ENCODE results near the gene ZNF441. TPM values are rescaled to one million over a fixed set of nuclear protein-coding genes. Genes with fewer than 3 reads are reported as not detected.

ZNF441 gene
- polyA plus RNA-seq, 1 donor from 2014 or later = 138 TPM

GRCh38 chr19:11722414-11722813 lies 44.4 kb upstream of the ZNF441 start:
- no peak overlapping the region for H2AFZ ChIP-seq (ENCODE audit: low read depth, low read length)
- TF ChIP-seq TAF1 (IDR thresholded peaks at IDR 0.05; ENCODE audit: low read depth) = no peak
- TF ChIP-seq, protein P1, sequence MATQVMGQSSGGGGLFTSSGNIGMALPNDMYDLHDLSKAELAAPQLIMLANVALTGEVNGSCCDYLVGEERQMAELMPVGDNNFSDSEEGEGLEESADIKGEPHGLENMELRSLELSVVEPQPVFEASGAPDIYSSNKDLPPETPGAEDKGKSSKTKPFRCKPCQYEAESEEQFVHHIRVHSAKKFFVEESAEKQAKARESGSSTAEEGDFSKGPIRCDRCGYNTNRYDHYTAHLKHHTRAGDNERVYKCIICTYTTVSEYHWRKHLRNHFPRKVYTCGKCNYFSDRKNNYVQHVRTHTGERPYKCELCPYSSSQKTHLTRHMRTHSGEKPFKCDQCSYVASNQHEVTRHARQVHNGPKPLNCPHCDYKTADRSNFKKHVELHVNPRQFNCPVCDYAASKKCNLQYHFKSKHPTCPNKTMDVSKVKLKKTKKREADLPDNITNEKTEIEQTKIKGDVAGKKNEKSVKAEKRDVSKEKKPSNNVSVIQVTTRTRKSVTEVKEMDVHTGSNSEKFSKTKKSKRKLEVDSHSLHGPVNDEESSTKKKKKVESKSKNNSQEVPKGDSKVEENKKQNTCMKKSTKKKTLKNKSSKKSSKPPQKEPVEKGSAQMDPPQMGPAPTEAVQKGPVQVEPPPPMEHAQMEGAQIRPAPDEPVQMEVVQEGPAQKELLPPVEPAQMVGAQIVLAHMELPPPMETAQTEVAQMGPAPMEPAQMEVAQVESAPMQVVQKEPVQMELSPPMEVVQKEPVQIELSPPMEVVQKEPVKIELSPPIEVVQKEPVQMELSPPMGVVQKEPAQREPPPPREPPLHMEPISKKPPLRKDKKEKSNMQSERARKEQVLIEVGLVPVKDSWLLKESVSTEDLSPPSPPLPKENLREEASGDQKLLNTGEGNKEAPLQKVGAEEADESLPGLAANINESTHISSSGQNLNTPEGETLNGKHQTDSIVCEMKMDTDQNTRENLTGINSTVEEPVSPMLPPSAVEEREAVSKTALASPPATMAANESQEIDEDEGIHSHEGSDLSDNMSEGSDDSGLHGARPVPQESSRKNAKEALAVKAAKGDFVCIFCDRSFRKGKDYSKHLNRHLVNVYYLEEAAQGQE (IDR thresholded peaks at IDR 0.05; ENCODE audit: borderline replicate concordance) = no peak
- H3K4me3 ChIP-seq (ENCODE audit: low read length) = no peak overlapping the region
- peaks cover 34% of the 10 kb centered on the region for H3K36me3 ChIP-seq (ENCODE audit: insufficient read depth, low read length)
- H3K27me3 ChIP-seq (ENCODE audit: insufficient read depth, low read depth, low read length) = no peaks in the 10 kb centered on the region
- H3K9me3 ChIP-seq (ENCODE audit: low read length) = peaks cover 15% of the 10 kb centered on the region
- no peak overlapping the region for H3K9ac ChIP-seq (ENCODE audit: low read length)
- no peak overlapping the region for H3K27ac ChIP-seq (ENCODE audit: low read length)
- no peak overlapping the region for H3K4me2 ChIP-seq (ENCODE audit: low read length)
- H3K79me2 ChIP-seq (replicated peaks; ENCODE audit: insufficient read depth, low read length) = no peaks in the 10 kb centered on the region
- H3F3A ChIP-seq (ENCODE audit: insufficient read depth, low read length, poor library complexity, severe bottlenecking) = no peaks in the 10 kb centered on the region
- H3K9me2 ChIP-seq (ENCODE audit: insufficient read depth, low read length) = no peaks in the 10 kb centered on the region
- no peaks in the 10 kb centered on the region for H4K20me1 ChIP-seq (ENCODE audit: insufficient read depth)

- H2AFZ ChIP-seq (ENCODE audit: low read depth, low read length) = no peak overlapping the region
- H3K4me3 ChIP-seq (ENCODE audit: low read length) = no peak overlapping the region
- H3K36me3 ChIP-seq (ENCODE audit: insufficient read depth, low read length) = peaks cover 9% of the 10 kb centered on the region
- H3K27ac ChIP-seq (ENCODE audit: low read length) = no peak overlapping the region
- H3K27me3 ChIP-seq (ENCODE audit: insufficient read depth, low read depth, low read length) = no peaks in the 10 kb centered on the region
- no peaks in the 10 kb centered on the region for H4K20me1 ChIP-seq (ENCODE audit: insufficient read depth)
- no peaks in the 10 kb centered on the region for H3K9me2 ChIP-seq (ENCODE audit: insufficient read depth, low read length)
- H3K9ac ChIP-seq (ENCODE audit: low read length) = no peak overlapping the region
- H3F3A ChIP-seq (ENCODE audit: insufficient read depth, low read length, poor library complexity, severe bottlenecking) = no peaks in the 10 kb centered on the region
- TF ChIP-seq MXI1 (conservative IDR thresholded peaks at IDR 0.05; ENCODE audit: poor library complexity, severe bottlenecking) (no peak), EP300 (conservative IDR thresholded peaks at IDR 0.05; ENCODE audit: poor library complexity, severe bottlenecking) (no peak), TAF1 (IDR thresholded peaks at IDR 0.05; ENCODE audit: low read depth) (no peak)
- H3K9me3 ChIP-seq (ENCODE audit: low read length) = no peaks in the 10 kb centered on the region
- H3K4me2 ChIP-seq (ENCODE audit: low read length) = no peak overlapping the region
- H3K79me2 ChIP-seq (replicated peaks; ENCODE audit: insufficient read depth, low read length) = peaks cover 4% of the 10 kb centered on the region
Measured at GRCh38 chr19:11729586-11729985, 37.2 kb upstream of the ZNF441 start.

GRCh38 chr19:11735375-11735774 lies 31.4 kb upstream of the ZNF441 start:
- Histone ChIP-seq H2AFZ (ENCODE audit: low read depth, low read length) (no peak overlapping the region), H3K9me2 (ENCODE audit: insufficient read depth, low read length) (no peaks in the 10 kb centered on the region), H3K9me3 (ENCODE audit: low read length) (no peaks in the 10 kb centered on the region), H3K27me3 (ENCODE audit: insufficient read depth, low read depth, low read length) (no peaks in the 10 kb centered on the region), H3K9ac (ENCODE audit: low read length) (no peak overlapping the region), H3K4me2 (ENCODE audit: low read length) (no peak overlapping the region), H3F3A (ENCODE audit: insufficient read depth, low read length, poor library complexity, severe bottlenecking) (no peaks in the 10 kb centered on the region), H4K20me1 (ENCODE audit: insufficient read depth) (no peaks in the 10 kb centered on the region), H3K4me3 (ENCODE audit: low read length) (no peak overlapping the region), H3K79me2 (replicated peaks; ENCODE audit: insufficient read depth, low read length) (peaks cover 9% of the 10 kb centered on the region), H3K36me3 (ENCODE audit: insufficient read depth, low read length) (no peaks in the 10 kb centered on the region), H3K27ac (ENCODE audit: low read length) (no peak overlapping the region)
- TF ChIP-seq POLR2AphosphoS5 (IDR thresholded peaks at IDR 0.05) = no peak
- TF ChIP-seq MXI1 (conservative IDR thresholded peaks at IDR 0.05; ENCODE audit: poor library complexity, severe bottlenecking) = no peak

GRCh38 chr19:11736696-11737095 lies 30.1 kb upstream of the ZNF441 start:
- Histone ChIP-seq H3K9me2 (ENCODE audit: insufficient read depth, low read length) (no peaks in the 10 kb centered on the region), H3K9me3 (ENCODE audit: low read length) (no peaks in the 10 kb centered on the region), H3K79me2 (replicated peaks; ENCODE audit: insufficient read depth, low read length) (peaks cover 7% of the 10 kb centered on the region), H3K27me3 (ENCODE audit: insufficient read depth, low read depth, low read length) (no peaks in the 10 kb centered on the region), H3K36me3 (ENCODE audit: insufficient read depth, low read length) (no peaks in the 10 kb centered on the region), H3F3A (ENCODE audit: insufficient read depth, low read length, poor library complexity, severe bottlenecking) (no peaks in the 10 kb centered on the region), H4K20me1 (ENCODE audit: insufficient read depth) (no peaks in the 10 kb centered on the region), H3K4me2 (ENCODE audit: low read length) (no peak overlapping the region), H3K4me3 (ENCODE audit: low read length) (peak overlapping the region; percentile 89), H2AFZ (ENCODE audit: low read depth, low read length) (no peak overlapping the region), H3K9ac (ENCODE audit: low read length) (no peak overlapping the region), H3K27ac (ENCODE audit: low read length) (no peak overlapping the region)
- TF ChIP-seq TAF1 (IDR thresholded peaks at IDR 0.05; ENCODE audit: low read depth) = no peak
- TF ChIP-seq, protein P1 (IDR thresholded peaks at IDR 0.05; ENCODE audit: borderline replicate concordance) = no peak
- TF ChIP-seq EZH2 (IDR thresholded peaks at IDR 0.05; ENCODE audit: borderline replicate concordance, insufficient read depth, low read length, poor library complexity, severe bottlenecking) = no peak
- TF ChIP-seq CTCF (IDR thresholded peaks at IDR 0.05; ENCODE audit: poor library complexity, severe bottlenecking) = no peak
- no peak for TF ChIP-seq SMC3 (conservative IDR thresholded peaks at IDR 0.05; ENCODE audit: poor library complexity)
- no peak for TF ChIP-seq RAD21 (conservative IDR thresholded peaks at IDR 0.05)
- TF ChIP-seq EP300 (conservative IDR thresholded peaks at IDR 0.05; ENCODE audit: poor library complexity, severe bottlenecking) = no peak
- no peak for TF ChIP-seq POLR2AphosphoS5 (IDR thresholded peaks at IDR 0.05)
- no peak for TF ChIP-seq MXI1 (conservative IDR thresholded peaks at IDR 0.05; ENCODE audit: poor library complexity, severe bottlenecking)
